Hepatic stellate cell (primary cell): Measurements from ENCODE around the gene REM2.
"Not testable (repeated sequence)": the region's sequence is repeated elsewhere in the genome, so short reads cannot be mapped to it uniquely, and the experiment has no call there.

ENCODE experiments used
- DNase-seq: peaks from one replicate; pipeline ENCODE4 v3.0.0; 2011; ENCODE audit warnings: low spot score

The REM2 gene

GRCh38 chr14:22896760-22897159, 13.7 kb downstream of the REM2 start:
- no peak for DNase-seq

- no peak for DNase-seq
These were observed 14.3 kb downstream of the REM2 start for GRCh38 chr14:22897357-22897756.

- peak; percentile 63 for DNase-seq
These were observed 15.5 kb downstream of the REM2 start for GRCh38 chr14:22898302-22899090.

GRCh38 chr14:22900081-22900799, 17.2 kb downstream of the REM2 start:
- DNase-seq = peak; percentile 72

- DNase-seq = no peak
These were observed 18.8 kb downstream of the REM2 start for GRCh38 chr14:22901799-22902198.

GRCh38 chr14:22903742-22904087, 20.7 kb downstream of the REM2 start:
- DNase-seq = no peak

- no peak for DNase-seq
These were observed 22.6 kb downstream of the REM2 start for GRCh38 chr14:22905627-22906026.

GRCh38 chr14:22906073-22906472, 23.1 kb downstream of the REM2 start:
- DNase-seq = no peak

GRCh38 chr14:22907429-22907828, 24.4 kb downstream of the REM2 start:
- no peak for DNase-seq

GRCh38 chr14:22908601-22909000, 25.6 kb downstream of the REM2 start:
- DNase-seq = no peak

GRCh38 chr14:22910916-22911315, 27.9 kb downstream of the REM2 start:
- no peak for DNase-seq

- DNase-seq = not testable (repeated sequence)
These were observed 31.8 kb downstream of the REM2 start for GRCh38 chr14:22914836-22915235.

GRCh38 chr14:22915886-22916521, 33.0 kb downstream of the REM2 start:
- DNase-seq = no peak

GRCh38 chr14:22918804-22919600, 36.0 kb downstream of the REM2 start, which contains the start of gene RBM23:
TSS of gene RBM23 (minus strand) at chr14:22919149.
- peak; percentile 95 for DNase-seq

- no peak for DNase-seq
These were observed 36.5 kb downstream of the REM2 start for GRCh38 chr14:22919601-22919921.

- no peak for DNase-seq
These were observed 37.7 kb downstream of the REM2 start for GRCh38 chr14:22920697-22921096.

- DNase-seq = no peak
These were observed 39.3 kb downstream of the REM2 start for GRCh38 chr14:22922294-22922693.

GRCh38 chr14:22923746-22924145, 40.7 kb downstream of the REM2 start:
- DNase-seq = no peak

GRCh38 chr14:22925513-22925912, 42.5 kb downstream of the REM2 start:
- DNase-seq = no peak

GRCh38 chr14:22926316-22926715, 43.3 kb downstream of the REM2 start:
- DNase-seq = no peak

GRCh38 chr14:22928237-22929103, 45.4 kb downstream of the REM2 start:
- DNase-seq = no peak
